ENCODE data around the gene C12orf54.
A peak's percentile ranks its signal among the peaks of the same experiment; 100 is the strongest.
"Not testable (repeated sequence)": the region's sequence is repeated elsewhere in the genome, so short reads cannot be mapped to it uniquely, and the experiment has no call there.

C12orf54 gene

DNA sequence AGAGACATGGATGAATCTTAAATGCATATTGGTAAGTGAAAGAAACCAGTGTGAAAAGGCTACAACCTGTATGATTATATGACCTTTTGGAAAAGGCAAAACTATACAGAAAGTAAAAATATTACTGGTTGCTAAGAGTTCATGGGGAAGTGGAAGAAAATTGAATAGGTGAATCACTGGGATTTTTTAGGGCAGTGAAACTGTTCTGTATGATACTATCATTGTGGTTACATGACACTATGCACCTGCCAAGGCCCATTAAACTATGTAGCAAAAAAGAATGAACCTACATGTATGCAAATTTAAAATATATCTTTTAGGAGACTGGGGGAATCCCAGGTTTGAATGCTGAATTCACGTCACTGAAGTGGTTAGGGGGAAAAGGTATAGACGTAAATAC lies 30.6 kb downstream of the C12orf54 start:
- DNase-seq = no peak

DNA sequence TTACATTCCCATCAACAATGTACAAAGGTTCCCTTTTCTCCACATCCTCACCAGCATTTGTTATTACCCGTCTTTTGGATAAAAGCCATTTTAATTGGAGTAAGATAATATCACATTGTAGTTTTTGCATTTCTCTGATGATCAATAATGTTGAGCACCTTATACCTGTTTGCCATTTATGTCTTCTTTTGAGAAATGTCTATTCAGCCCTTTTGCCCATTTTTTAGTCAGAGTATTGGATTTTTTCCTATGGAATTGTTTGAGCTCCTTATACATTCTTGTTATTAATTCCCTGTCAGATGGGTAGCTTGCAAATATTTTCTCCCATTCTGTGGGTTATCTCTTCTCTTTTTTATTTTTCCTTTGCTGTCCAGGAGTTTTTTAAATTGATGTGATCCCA lies 32.4 kb downstream of the C12orf54 start:
- DNase-seq = no peak

DNA sequence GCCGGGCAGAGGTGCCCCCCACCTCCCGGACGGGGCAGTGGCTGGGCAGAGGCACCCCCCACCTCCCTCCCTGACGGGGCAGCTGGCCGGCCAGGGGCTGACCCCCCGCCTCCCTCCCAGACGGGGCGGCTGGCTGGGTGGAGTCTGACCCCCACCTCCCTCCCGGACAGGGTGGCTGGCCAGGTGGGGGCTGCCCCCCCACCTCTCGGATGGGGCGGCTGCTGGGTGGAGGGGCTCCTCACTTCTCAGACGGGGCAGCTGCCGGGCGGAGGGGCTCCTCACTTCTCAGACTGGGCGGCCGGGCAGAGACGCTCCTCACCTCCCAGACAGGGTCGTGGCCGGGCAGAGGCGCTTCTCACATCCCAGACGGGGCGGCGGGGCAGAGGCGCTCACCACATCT lies 38.1 kb downstream of the C12orf54 start:
- DNase-seq = not testable (repeated sequence)

DNA sequence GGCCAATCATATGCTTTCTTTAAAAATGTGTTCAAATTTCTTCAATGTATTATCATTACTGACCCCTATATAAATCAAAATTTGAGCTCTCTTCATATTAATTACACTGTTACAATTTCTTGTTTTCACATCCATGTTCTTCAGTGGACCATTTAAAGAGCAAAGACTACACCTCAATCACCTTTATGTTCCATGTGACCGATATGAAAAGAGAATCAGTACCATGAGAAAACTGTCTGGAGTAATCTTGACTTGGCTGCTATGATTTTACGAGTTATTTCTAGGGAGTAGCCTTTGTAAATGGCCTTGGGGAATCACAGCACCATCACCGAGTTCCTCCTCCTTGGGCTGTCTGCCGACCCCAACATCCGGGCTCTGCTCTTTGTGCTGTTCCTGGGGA lies 43.0 kb downstream of the C12orf54 start, which contains the start of gene OR8S1:
Gene OR8S1, plus strand, starts transcription at position 301 of the 400 bp plus-strand sequence. Its CDS starts 0 bp downstream, at position 301.
- no peak for DNase-seq

DNA sequence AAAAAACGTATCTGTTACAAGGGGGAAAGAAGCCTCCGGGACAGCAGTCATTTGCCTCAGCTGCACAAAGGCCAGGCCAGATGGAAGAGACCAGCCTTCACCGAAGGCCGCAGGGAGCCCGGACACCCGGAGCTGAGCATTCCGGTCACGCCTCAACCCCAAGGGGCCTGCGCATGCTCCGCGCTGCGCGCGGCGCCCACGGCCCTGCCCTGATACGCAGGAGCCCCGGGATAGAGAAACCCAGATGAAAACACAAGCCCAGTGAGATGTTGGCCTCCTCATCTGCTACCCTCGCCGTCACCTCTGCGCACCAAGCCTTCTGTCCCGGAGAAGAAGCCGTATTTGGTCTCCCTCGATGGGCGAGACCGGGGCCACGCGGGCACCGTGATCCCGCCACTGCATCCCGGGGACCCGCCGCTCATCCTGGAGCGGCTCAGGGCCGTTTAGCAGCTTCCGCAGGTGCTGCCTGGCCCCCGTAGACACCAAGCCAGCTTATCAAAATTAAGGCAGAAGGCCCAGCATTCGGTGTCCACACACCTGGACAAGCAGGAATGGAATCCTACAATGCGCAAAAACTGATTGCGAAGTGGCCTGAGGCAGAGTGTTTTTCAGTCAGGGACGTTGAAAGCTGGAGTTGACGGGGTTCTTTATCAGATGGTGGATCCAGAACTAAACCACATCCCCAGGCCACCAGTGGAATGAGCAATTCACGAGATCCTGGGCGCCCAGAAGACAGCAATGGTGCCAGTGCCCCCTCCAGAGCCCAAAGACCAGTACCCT lies 45.8 kb downstream of the C12orf54 start:
- no peak for DNase-seq

DNA sequence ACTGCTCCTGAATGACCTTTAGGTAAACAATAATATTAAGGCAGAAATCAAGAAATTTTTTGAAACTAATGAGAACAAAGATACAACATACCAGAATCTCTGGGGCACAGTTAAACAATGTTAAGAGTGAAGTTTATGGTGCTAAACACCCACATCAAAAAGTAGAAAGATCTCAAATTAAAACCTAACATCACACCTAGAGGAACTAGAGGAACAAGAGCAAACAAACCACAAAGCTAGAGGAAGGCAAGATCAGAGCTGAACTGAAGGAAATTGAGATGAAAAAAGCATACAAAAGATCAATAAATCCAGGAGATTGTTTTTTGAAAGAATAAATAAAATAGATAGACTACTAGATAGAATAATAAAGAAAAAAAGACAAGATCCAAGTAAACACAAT lies 50.3 kb downstream of the C12orf54 start:
- DNase-seq = no peak

DNA sequence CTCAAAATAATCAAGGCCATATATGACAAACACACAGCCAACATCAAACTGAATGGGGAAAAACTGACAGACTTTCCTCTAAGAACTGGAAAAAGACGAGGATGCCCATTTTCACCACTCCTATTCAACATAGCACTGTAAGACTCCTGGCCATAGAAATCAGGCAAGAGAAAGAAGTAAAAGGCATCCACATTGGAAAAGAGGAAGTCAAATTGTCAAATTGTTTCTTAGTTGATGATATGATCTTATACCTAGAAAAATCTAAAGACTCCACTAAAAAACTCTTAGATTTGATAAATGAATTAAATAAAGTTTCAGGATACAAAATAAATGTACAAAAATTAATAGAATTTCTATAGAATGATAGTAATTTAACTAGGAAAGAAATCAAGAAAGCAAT lies 54.3 kb downstream of the C12orf54 start:
- no peak for DNase-seq

DNA sequence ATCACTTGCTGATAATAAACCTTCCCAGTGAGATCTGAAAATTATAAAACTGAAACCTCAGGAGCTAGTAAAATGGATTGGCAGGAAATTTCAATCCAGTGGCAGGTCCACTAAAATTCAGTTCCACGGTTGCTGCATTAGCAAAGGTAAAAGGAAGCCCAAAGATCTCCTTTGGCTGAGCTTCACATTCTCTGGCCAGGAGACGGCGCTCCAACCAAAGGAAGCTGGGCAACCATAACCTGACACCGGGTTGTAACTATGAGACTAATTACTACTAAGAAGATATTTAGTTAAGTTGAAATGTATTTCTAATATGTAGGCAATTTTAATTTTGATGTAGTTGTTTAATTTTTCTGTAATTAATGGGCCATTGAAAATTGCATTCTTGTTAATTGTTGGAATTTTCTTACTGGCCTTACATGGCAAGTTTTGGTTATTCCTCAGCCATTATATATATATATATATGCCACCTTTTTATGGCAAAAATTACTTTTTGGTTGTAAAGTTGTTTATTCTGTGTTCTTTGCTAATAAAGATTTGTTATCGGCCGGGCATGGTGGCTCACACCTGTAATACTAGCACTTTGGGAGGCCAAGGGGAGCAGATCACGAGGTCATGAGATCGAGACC lies 60.1 kb downstream of the C12orf54 start:
- peak in 1 of 2 donors; percentile 55 for DNase-seq

DNA sequence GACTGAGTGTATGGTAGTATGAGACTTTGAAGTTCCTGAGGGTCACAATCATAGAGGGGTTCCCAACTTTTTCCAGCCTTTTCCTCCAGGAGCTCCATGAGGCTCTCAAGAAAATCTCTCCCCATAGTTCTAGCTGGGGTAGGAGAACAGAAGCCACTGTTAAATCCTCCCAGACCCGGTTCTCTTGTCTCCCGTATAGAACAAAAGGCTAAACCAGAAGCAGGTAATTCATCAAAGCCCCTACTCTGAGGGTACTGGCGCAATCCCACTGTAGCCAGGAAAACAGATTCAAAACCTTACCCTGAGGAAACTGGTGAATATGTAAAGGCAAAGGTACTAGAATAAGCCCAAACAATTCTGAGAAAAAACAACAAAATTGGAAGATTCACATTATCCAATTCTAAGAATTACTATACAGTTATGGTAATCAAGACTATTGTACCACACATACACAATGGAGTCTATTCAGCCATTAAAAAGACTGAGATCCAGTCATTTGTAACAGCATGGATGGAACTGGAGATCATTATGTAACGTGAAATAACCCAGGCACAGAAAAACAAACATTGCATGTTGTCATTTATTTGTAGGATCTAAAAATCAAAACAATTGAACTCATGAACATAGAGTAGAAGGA lies 63.7 kb downstream of the C12orf54 start:
- DNase-seq = no peak
